Regular cardiac myocyte (primary cell): Measurements from ENCODE around the gene MRPL22. TPM values are rescaled to one million over a fixed set of nuclear protein-coding genes. Genes with fewer than 3 reads are reported as not detected.

Experiments used
- total RNA-seq: library from RNA; depleted of rRNA; stranded (reverse); fragments of >200 nt; gene quantifications from 2 replicates; pipeline ENCODE4 v1.2.3, GENCODE V29; 2014

The MRPL22 gene
- 27.6 and 35.3 TPM in 2 replicates for total RNA-seq

DNA sequence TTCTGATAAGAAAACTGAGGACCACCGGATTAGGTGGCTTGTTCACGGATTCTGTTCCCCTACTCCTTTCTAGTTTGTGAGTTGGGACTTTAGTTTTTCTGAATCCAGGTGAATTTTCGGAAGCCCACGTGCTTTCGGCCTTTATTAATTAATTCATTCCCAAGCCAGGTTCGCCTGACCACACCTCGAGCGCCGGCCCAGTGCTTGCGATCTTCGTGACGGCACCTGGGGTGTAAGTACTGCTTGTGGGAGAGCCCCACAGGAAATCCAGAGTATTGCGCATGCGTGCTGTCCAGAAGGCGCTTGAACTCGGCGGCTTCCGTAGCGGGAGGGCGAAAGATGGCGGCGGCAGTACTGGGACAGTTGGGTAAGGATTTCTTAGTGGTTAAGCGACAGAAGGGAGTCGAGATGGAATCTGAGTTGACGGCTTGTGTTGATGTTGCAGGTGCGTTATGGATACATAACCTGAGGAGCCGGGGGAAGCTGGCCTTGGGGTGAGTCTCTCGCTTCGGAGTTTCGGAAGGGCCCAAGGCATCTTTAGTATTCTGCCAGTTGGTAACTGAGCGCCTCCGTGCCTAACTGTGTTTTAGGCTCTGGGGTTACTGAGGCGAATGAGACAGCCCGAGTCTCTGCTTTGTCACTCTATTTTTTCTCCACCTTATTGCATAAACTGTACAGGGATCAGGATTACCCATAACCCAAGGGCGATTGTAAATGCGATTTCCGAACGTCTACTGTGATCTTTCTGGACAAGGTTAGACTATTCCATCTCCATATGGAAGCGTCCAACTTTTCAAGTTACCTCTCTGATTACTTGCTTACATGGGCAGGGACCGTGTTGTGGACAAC lies at the start of gene MRPL22:
TSS of gene MRPL22 (plus strand) at position 302 of the 849 bp plus-strand sequence. CDS start at position 340, 38 bp downstream.

DNA sequence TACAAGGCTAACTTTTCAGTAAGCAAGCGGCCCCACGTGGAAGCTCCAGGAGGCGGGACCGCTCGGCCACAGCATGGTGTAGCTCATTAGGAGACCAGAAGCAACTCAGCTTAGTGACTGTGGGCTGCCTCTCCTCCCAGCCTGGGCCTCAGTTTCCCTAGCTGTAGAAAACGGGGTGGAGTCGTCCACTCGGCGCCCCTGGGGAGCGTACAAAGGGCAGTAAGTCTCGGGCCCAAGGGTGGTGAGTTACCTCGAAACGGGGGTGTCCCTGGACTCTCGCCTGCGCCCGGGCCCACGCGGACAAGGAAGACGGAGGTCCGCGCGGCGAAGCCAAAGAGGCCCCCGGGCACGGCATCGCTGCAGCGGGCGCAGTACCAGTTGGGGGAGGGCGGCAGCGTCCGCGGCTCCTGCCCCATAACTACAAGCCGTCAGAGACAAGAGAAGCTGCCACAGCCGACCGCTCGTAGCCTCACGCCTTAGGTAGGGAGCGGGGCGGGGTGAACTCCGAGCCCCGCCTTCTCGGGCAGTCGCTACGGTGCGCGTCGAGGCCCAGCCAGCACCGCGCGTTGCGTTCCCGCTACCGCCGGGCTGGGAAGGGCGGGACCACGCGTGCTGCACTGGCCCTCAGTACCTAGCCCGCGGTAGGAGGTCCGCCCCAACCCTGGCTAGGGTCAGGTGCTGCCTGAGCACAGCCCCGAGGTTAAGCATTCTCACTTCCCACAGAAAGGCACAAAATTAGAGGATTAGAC lies 3.0 kb upstream of the MRPL22 start, which contains the start of gene GEMIN5:
TSS of gene GEMIN5 (minus strand) at position 494 of the 749 bp plus-strand sequence. CDS start at position 416, 78 bp downstream.

DNA sequence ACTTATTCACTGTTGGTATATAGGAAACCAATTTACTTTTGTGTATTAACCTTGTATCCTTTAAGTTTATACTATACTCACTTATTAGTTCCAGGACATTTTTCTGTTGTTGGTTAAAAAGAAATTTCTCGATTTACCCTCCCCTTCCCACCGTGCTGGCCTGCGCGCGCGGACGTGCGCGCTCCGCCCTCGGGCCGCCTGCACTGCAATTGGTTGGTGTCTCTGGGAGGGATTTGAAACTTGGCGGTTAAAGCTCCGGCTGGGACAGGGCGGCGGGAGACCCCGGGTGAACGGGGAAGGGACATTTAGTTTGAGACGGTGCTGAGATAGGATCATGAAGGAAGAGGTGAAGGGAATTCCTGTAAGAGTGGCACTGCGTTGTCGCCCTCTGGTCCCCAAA lies 72.7 kb downstream of the MRPL22 start, which contains the start of gene KIF4B:
TSS of gene KIF4B (plus strand) at position 230 of the 400 bp plus-strand sequence. CDS start at position 335, 105 bp downstream.

Other genes starting within 250 kb of the MRPL22 start
- 40.0 and 66.7 TPM in 2 replicates for gene LARP1, start 185.7 kb upstream of the MRPL22 start, total RNA-seq
- gene FAXDC2, start 90.5 kb upstream of the MRPL22 start, total RNA-seq: 0.77 and 7.9 TPM in 2 replicates
- gene CNOT8, start 82.4 kb upstream of the MRPL22 start, total RNA-seq: 64.6 and 110 TPM in 2 replicates
- gene GEMIN5, start 2.9 kb upstream of the MRPL22 start, total RNA-seq: 14.4 and 28.4 TPM in 2 replicates
- under 0.01 TPM in 1 of 2 replicates, not detected in the other for gene KIF4B, start 72.7 kb downstream of the MRPL22 start, total RNA-seq